HS-5 (cell line): ENCODE measurements around the gene SH3YL1.
"Not testable (repeated sequence)": the region's sequence is repeated elsewhere in the genome, so short reads cannot be mapped to it uniquely, and the experiment has no call there.

Source experiments
- DNase-seq: peaks from one replicate; pipeline ENCODE4 v3.0.0-alpha.2; 2012; ENCODE audit warnings: low read depth

The SH3YL1 gene

GRCh38 chr2:177733-178132 is 86.1 kb downstream of the SH3YL1 start:
- no peak for DNase-seq

GRCh38 chr2:176917-177316 is 86.9 kb downstream of the SH3YL1 start:
- DNase-seq: no peak

DNA sequence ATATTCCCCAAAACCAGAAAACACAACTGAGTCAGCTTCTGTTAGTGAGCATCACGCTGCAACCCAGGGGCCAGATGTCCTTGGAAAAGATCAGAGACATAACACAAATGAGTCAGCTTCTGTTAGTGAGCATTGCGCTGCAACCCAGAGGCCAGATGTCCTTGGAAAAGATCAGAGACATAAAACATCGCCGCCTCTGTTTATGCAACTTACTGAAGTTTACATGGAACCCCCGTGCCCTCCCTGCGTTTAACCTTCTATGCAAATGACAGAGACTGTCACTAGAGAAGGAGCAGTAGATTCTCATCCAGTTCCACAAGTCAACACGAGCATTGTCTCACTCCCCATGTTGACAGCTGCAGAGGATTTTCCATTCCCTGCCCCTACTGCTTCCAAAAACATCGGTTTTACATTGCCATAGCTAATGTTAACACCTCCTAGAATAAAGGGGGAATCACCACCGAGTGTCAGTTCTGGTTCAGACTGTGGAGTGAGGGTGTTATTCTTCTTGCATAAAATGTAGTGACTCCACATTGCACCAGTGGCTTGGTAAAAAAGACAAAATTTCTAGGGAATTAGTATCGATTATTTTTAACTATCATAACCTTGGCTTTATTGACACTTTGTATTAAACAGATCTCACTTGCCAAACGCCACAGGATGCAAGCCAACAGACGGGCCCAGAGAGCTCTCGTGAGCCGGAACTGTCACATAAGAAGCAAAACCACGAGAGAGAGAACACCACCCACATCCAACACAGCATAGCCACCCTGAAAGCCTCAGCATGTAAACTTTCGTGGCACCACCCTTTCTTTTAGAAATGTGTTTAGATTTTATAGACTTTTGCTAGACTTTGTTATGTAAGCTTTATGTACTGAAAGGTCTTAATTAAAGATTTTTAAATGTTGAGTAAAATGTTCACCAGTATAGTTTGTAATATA is 87.7 kb downstream of the SH3YL1 start:
- no peak for DNase-seq

DNA sequence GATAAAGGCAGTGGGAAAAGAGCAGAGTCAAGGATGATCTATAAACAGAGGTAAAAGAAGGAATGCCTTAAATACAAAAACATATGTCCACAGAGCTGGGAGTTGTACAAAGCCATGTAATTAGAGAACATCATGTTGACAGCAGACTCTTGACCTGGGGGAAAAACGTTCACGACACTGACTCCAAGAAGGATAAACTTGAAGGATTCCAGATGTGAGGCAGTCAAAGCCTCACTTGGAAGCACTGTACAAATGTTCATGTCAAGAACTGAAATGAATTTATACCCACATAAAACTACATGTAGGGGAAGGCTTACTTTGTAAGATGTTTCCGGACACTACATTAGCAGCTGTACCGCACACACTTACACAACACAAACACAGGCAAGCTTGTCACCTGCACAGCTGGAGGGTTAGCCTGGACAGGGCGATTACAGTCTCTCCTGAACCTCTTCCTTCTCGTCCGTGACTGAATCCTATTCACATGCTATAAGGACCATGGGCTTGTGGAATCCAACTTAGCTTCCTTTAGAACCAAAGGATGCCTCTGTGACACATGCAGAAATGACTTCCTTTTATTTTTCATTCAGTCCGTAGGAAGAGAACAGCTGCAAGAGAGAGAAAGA is 88.6 kb downstream of the SH3YL1 start:
- no peak for DNase-seq

DNA sequence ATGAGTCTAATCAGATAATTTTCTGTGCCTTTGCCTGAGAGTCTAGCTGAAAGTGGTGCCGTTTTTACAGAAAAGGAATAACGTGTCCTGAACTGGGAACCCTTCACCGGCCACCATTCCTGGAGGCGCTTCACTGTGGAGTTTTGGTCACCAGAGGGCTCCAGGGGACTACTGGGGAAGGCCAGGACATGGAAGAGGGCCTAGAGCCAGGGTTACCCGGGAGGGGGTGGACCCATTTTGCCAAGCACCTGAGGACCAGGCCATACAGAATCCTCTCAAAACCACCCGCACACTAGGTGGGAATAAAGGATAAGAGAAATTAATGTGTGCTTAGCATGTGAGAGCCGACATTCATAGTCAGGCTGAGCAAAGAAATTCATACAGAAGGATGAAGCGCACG is 91.7 kb downstream of the SH3YL1 start:
- not testable (repeated sequence) for DNase-seq

DNA sequence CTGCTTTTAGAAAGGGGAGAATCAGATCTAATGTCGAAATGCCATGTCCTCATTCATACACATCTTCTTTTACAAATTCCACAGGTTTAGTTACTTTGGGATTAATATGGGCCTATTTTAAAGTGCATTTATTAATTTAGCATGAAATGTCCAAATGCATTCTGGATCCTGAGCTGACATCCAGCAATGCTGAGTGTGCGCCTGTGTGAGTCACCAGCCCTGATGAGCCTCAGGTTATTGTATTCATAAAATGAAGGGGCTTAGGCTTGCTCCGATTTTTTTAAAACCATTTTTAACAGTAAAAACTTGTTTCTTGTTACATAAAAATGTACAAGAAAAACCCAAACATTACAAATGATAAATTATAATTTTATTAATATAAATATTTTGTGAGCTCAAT is 94.1 kb downstream of the SH3YL1 start:
- DNase-seq: no peak
